Measurements from ENCODE around the gene VPS25.

DNA sequence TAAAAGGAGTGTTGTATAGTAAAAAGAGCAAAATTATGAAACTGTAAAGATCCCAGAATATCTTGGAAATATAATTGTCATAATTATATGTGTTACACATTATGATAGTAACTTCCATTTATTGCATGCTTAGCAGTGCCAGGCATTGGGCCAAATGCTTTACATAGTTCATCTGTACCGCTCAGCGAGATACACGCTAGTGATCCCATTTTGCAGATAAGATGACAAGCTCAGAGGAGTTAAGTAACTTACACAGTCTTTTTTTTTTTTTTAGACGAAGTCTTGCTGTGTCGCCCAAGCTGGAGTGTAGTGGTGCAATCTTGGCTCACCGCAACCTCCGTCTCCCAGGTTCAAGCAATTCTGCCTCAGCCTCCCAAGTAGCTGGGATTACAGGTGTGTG lies 21.6 kb upstream of the VPS25 start:
- TF ChIP-seq, protein P1, sequence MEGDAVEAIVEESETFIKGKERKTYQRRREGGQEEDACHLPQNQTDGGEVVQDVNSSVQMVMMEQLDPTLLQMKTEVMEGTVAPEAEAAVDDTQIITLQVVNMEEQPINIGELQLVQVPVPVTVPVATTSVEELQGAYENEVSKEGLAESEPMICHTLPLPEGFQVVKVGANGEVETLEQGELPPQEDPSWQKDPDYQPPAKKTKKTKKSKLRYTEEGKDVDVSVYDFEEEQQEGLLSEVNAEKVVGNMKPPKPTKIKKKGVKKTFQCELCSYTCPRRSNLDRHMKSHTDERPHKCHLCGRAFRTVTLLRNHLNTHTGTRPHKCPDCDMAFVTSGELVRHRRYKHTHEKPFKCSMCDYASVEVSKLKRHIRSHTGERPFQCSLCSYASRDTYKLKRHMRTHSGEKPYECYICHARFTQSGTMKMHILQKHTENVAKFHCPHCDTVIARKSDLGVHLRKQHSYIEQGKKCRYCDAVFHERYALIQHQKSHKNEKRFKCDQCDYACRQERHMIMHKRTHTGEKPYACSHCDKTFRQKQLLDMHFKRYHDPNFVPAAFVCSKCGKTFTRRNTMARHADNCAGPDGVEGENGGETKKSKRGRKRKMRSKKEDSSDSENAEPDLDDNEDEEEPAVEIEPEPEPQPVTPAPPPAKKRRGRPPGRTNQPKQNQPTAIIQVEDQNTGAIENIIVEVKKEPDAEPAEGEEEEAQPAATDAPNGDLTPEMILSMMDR (IDR thresholded peaks at IDR 0.05; ENCODE audit: low read depth, low read length, poor library complexity, severe bottlenecking): no peak
- no peak for TF ChIP-seq EZH2phosphoT487 (IDR thresholded peaks at IDR 0.05; ENCODE audit: borderline replicate concordance, low read length)
